ENCODE measurements around the gene ALPK3. TPM values are rescaled to one million over a fixed set of nuclear protein-coding genes. Genes with fewer than 3 reads are reported as not detected.

ALPK3 gene
- total RNA-seq, 3 donors from 2014 or later (not counting 1 experiment from before 2014, with no cell fraction given) = 0.35 to 1.1 (median 0.63) TPM

GRCh38 chr15:84914909-84915605 lies 97.9 kb downstream of the ALPK3 start:
- no peaks in the 10 kb centered on the region for H3K36me3 ChIP-seq (ENCODE audit: control insufficient read depth, insufficient read depth, low read length)
- H3K27me3 ChIP-seq (ENCODE audit: control insufficient read depth, insufficient read depth, low read length) = no peaks in the 10 kb centered on the region
- no peak overlapping the region for H3K4me3 ChIP-seq (ENCODE audit: low read length)
- Mint-ChIP-seq H3K9me3 (no peaks in the 10 kb centered on the region), H3K27me3 (ENCODE audit: low read depth in 2 of 2) (peaks cover 0 to 2% of the 10 kb centered on the region in 2 donors), H3K4me3 (peak overlapping the region; percentile 70), H3K36me3 (no peaks in the 10 kb centered on the region), H3K4me1 (peaks cover 14% of the 10 kb centered on the region in 2 donors), H3K27ac (peak overlapping the region; percentile 56 to 74)
- H3K4me1 ChIP-seq (ENCODE audit: control insufficient read depth, insufficient read depth, low read length) = peaks cover 12% of the 10 kb centered on the region
- no peaks in the 10 kb centered on the region for H3K9me3 ChIP-seq (ENCODE audit: control insufficient read depth, insufficient read depth, low read length)
- peak; percentile 31 to 34 for DNase-seq
- peak overlapping the region; percentile 8 for H3K27ac ChIP-seq (ENCODE audit: low read length)
- TF ChIP-seq, protein P1, sequence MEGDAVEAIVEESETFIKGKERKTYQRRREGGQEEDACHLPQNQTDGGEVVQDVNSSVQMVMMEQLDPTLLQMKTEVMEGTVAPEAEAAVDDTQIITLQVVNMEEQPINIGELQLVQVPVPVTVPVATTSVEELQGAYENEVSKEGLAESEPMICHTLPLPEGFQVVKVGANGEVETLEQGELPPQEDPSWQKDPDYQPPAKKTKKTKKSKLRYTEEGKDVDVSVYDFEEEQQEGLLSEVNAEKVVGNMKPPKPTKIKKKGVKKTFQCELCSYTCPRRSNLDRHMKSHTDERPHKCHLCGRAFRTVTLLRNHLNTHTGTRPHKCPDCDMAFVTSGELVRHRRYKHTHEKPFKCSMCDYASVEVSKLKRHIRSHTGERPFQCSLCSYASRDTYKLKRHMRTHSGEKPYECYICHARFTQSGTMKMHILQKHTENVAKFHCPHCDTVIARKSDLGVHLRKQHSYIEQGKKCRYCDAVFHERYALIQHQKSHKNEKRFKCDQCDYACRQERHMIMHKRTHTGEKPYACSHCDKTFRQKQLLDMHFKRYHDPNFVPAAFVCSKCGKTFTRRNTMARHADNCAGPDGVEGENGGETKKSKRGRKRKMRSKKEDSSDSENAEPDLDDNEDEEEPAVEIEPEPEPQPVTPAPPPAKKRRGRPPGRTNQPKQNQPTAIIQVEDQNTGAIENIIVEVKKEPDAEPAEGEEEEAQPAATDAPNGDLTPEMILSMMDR (IDR thresholded peaks at IDR 0.05) = no peak
- WGBS (ENCODE audit: insufficient coverage) = 43% methylated on average over 12 of the region's 12 CpGs
- intact Hi-C loops (cut with micrococcal nuclease) = no loop called here
- peak; percentile 68 to 90 (median 86) for ATAC-seq

- Histone ChIP-seq H3K9me3 (ENCODE audit: control insufficient read depth, insufficient read depth, low read length) (no peaks in the 10 kb centered on the region), H3K27ac (ENCODE audit: low read length) (peak overlapping the region; percentile 8), H3K27me3 (ENCODE audit: control insufficient read depth, insufficient read depth, low read length) (no peaks in the 10 kb centered on the region), H3K4me1 (ENCODE audit: control insufficient read depth, insufficient read depth, low read length) (peaks cover 12% of the 10 kb centered on the region), H3K36me3 (ENCODE audit: control insufficient read depth, insufficient read depth, low read length) (no peaks in the 10 kb centered on the region), H3K4me3 (ENCODE audit: low read length) (no peak overlapping the region)
- 79% methylated on average over 3 of the region's 3 CpGs for WGBS (ENCODE audit: insufficient coverage)
- H3K9me3 Mint-ChIP-seq = no peaks in the 10 kb centered on the region
- TF ChIP-seq, protein P1 (IDR thresholded peaks at IDR 0.05) = no peak
- H3K4me1 Mint-ChIP-seq = peaks cover 14% of the 10 kb centered on the region in 2 donors
- H3K27ac Mint-ChIP-seq = peak overlapping the region; percentile 56 to 74
- ATAC-seq = peak in 1 of 3 donors; percentile 7
- H3K36me3 Mint-ChIP-seq = no peaks in the 10 kb centered on the region
- H3K4me3 Mint-ChIP-seq = no peak overlapping the region
- H3K27me3 Mint-ChIP-seq (ENCODE audit: low read depth in 2 of 2) = peaks cover 0 to 2% of the 10 kb centered on the region in 2 donors
- intact Hi-C loops (cut with micrococcal nuclease) = no loop called here
- no peak for DNase-seq
These were observed 98.4 kb downstream of the ALPK3 start for GRCh38 chr15:84915606-84915958.

DNA sequence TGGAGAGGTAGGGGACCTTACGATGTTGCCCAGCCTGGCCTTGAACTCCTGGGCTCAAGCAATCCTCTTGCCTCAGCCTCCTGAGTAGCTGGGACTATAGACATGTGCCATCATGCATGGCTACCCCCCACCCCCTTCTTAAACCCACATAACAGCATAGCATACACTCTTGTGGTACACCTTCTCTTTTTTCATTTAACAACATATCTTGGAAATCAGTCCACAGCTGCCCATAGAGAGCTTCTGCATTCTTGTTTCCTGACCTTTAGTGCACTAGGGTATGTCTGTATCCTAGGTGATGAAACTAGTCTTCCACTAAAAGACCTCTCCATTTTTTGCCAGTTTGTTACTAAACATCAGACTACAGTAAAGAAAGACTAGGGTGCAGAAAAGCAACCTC lies 100.3 kb downstream of the ALPK3 start:
- TF ChIP-seq, protein P1 (IDR thresholded peaks at IDR 0.05) = no peak
- intact Hi-C loops (cut with micrococcal nuclease) = no loop called here
- Mint-ChIP-seq H3K9me3 (no peaks in the 10 kb centered on the region), H3K27me3 (ENCODE audit: low read depth in 2 of 2) (peaks cover 0 to 2% of the 10 kb centered on the region in 2 donors), H3K4me3 (no peak overlapping the region), H3K27ac (peak overlapping the region in 1 of 2 donors; percentile 41), H3K4me1 (peaks cover 14% of the 10 kb centered on the region in 2 donors), H3K36me3 (no peaks in the 10 kb centered on the region)
- Histone ChIP-seq H3K36me3 (ENCODE audit: control insufficient read depth, insufficient read depth, low read length) (no peaks in the 10 kb centered on the region), H3K27me3 (ENCODE audit: control insufficient read depth, insufficient read depth, low read length) (no peaks in the 10 kb centered on the region), H3K4me1 (ENCODE audit: control insufficient read depth, insufficient read depth, low read length) (peaks cover 12% of the 10 kb centered on the region), H3K9me3 (ENCODE audit: control insufficient read depth, insufficient read depth, low read length) (no peaks in the 10 kb centered on the region), H3K27ac (ENCODE audit: low read length) (no peak overlapping the region), H3K4me3 (ENCODE audit: low read length) (no peak overlapping the region)
- ATAC-seq = no peak
- 93% methylated on average over 1 of the region's 1 CpG for WGBS (ENCODE audit: insufficient coverage)
- no peak for DNase-seq

All from natural killer cell (primary cell).